Trophoblast cell (in vitro differentiated cells and primary cell): Measurements from ENCODE around the gene KCNAB3.

Source experiments
- DNase-seq, 2 donors: peaks; one replicate each; pipeline ENCODE4 v3.0.0-alpha.2; 2016
- H2AFZ ChIP-seq: 2 replicates; pipeline ENCODE4 v1.6.1; 2013; ENCODE audit warnings: low read length, moderate library complexity, mild to moderate bottlenecking; ENCODE audit not compliant: insufficient read depth, poor library complexity
- H2AK5ac ChIP-seq: 2 replicates; pipeline ENCODE4 v1.6.1; 2013; ENCODE audit warnings: mild to moderate bottlenecking, low read length
- H2BK120ac ChIP-seq: 2 replicates; pipeline ENCODE4 v1.6.1; 2013; ENCODE audit warnings: low read length, mild to moderate bottlenecking, moderate library complexity; ENCODE audit not compliant: insufficient read depth, poor library complexity
- H2BK12ac ChIP-seq: 2 replicates; pipeline ENCODE4 v1.6.1; 2013; ENCODE audit warnings: mild to moderate bottlenecking, low read length, moderate library complexity
- H2BK5ac ChIP-seq: 2 replicates; pipeline ENCODE4 v1.6.1; 2013; ENCODE audit warnings: low read length, low read depth, moderate library complexity, mild to moderate bottlenecking; ENCODE audit not compliant: poor library complexity
- H3K14ac ChIP-seq: 2 replicates; pipeline ENCODE4 v1.6.1; 2013; ENCODE audit warnings: mild to moderate bottlenecking, low read length
- H3K18ac ChIP-seq: 2 replicates; pipeline ENCODE4 v1.6.1; 2013; ENCODE audit warnings: mild to moderate bottlenecking, low read length
- H3K23ac ChIP-seq: 2 replicates; pipeline ENCODE4 v1.6.1; 2013; ENCODE audit warnings: low read length
- H3K27ac ChIP-seq: 2 replicates; pipeline ENCODE4 v1.5.1; 2013; ENCODE audit warnings: low read depth, mild to moderate bottlenecking, inconsistent platforms, low read length, moderate library complexity
- H3K27me3 ChIP-seq: 2 replicates; pipeline ENCODE4 v1.6.1; 2013; ENCODE audit warnings: inconsistent platforms, mild to moderate bottlenecking, low read length, moderate library complexity; ENCODE audit not compliant: insufficient read depth
- H3K36me3 ChIP-seq, 2 experiments: 1 replicate in 1 of 2; 2 replicates in 1 of 2; pipeline ENCODE4 v1.6.1; 2013; ENCODE audit warnings: low read length in 2 of 2, mild to moderate bottlenecking in 2 of 2, moderate library complexity in 1 of 2; ENCODE audit not compliant: insufficient read depth in 2 of 2, control insufficient read depth in 1 of 2
- H3K4ac ChIP-seq: 2 replicates; pipeline ENCODE4 v1.6.1; 2013; ENCODE audit warnings: low read depth, mild to moderate bottlenecking, low read length, moderate library complexity
- H3K4me1 ChIP-seq, 2 experiments: 1 replicate in 1 of 2; 2 replicates in 1 of 2; pipeline ENCODE4 v1.6.1; 2013; ENCODE audit warnings: low read length in 2 of 2, mild to moderate bottlenecking in 2 of 2, moderate library complexity in 1 of 2; ENCODE audit not compliant: insufficient read depth in 2 of 2, control insufficient read depth in 1 of 2
- H3K4me2 ChIP-seq: 2 replicates; pipeline ENCODE4 v1.6.1; 2013; ENCODE audit warnings: inconsistent platforms, mild to moderate bottlenecking, low read length, moderate library complexity
- H3K4me3 ChIP-seq: 2 replicates; pipeline ENCODE4 v1.5.1; 2013; ENCODE audit warnings: mild to moderate bottlenecking, low read depth, low read length, inconsistent platforms
- H3K79me1 ChIP-seq: one replicate; pipeline ENCODE4 v1.6.1; 2013; ENCODE audit warnings: low read length
- H3K79me2 ChIP-seq: 2 replicates; pipeline ENCODE4 v1.6.1; 2013; ENCODE audit warnings: low read length, mild to moderate bottlenecking; ENCODE audit not compliant: control insufficient read depth, insufficient read depth, poor library complexity
- H3K9ac ChIP-seq: 2 replicates; pipeline ENCODE4 v1.6.1; 2013; ENCODE audit warnings: mild to moderate bottlenecking, low read length
- H3K9me3 ChIP-seq: 2 replicates; pipeline ENCODE4 v1.6.1; 2013; ENCODE audit warnings: low read depth, mild to moderate bottlenecking, control low read depth, inconsistent platforms, low read length; ENCODE audit not compliant: insufficient read depth
- H4K12ac ChIP-seq: 2 replicates; pipeline ENCODE4 v1.6.1; 2013; ENCODE audit warnings: low read depth, mild to moderate bottlenecking, low read length, moderate library complexity
- H4K8ac ChIP-seq: 2 replicates; pipeline ENCODE4 v1.6.1; 2013; ENCODE audit warnings: low read depth, mild to moderate bottlenecking, low read length, moderate library complexity
- H4K91ac ChIP-seq: one replicate; pipeline ENCODE4 v1.6.1; 2013; ENCODE audit warnings: low read depth, mild to moderate bottlenecking, low read length, moderate library complexity
- WGBS: extraction: QIAGEN DNeasy Blood & Tissue Kit; methylation state at CpG from one replicate; pipeline ENCODE4 v1.1.7; 2013; ENCODE audit warnings: missing lambda C conversion rate; ENCODE audit not compliant: insufficient read length, insufficient coverage; ENCODE audit errors: extremely low coverage; 5-methylcytosine and 5-hydroxymethylcytosine counted together

KCNAB3 gene

DNA sequence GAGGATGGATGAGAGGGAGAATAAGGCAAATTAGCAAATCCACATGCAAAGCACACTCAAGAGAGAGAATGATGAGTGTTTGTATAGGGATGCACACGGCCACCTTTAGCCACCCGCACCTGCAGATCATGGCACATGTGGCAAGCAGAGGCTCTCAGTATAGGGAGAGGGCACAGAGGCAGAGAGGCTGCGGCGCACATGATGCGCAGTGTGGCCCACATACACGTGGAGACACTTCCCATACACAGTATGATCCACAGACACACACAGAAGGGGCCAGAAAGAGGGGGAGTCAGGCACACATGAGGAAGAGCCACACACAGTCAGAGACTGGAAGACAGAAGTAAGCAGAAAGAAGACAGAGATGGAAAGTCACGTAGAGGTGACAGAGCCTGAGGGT lies 47.6 kb downstream of the KCNAB3 start:
- H4K91ac ChIP-seq: no peak overlapping the region
- no peak overlapping the region for H2BK120ac ChIP-seq
- no peak overlapping the region for H3K18ac ChIP-seq
- no peak overlapping the region for H3K14ac ChIP-seq
- no peak overlapping the region for H2AK5ac ChIP-seq
- no peak overlapping the region for H2BK5ac ChIP-seq
- no peak overlapping the region for H3K9ac ChIP-seq
- no CpG with 5 or more reads among the region's 7 CpGs for WGBS
- no peaks in the 10 kb centered on the region for H3K9me3 ChIP-seq
- no peak overlapping the region for H4K12ac ChIP-seq
- H3K79me1 ChIP-seq: peaks cover 21% of the 10 kb centered on the region
- H3K79me2 ChIP-seq: peaks cover 6% of the 10 kb centered on the region
- H3K27ac ChIP-seq: no peak overlapping the region
- H3K4me1 ChIP-seq: peaks cover 4 to 9% of the 10 kb centered on the region in 2 experiments
- H3K4ac ChIP-seq: no peak overlapping the region
- peaks cover 8 to 18% of the 10 kb centered on the region in 2 experiments for H3K36me3 ChIP-seq
- no peak overlapping the region for H3K4me2 ChIP-seq
- no peaks in the 10 kb centered on the region for H3K27me3 ChIP-seq
- no peak overlapping the region for H2AFZ ChIP-seq
- no peak overlapping the region for H2BK12ac ChIP-seq
- no peak overlapping the region for H3K4me3 ChIP-seq
- no peak overlapping the region for H3K23ac ChIP-seq
- H4K8ac ChIP-seq: no peak overlapping the region
- DNase-seq: no peak

DNA sequence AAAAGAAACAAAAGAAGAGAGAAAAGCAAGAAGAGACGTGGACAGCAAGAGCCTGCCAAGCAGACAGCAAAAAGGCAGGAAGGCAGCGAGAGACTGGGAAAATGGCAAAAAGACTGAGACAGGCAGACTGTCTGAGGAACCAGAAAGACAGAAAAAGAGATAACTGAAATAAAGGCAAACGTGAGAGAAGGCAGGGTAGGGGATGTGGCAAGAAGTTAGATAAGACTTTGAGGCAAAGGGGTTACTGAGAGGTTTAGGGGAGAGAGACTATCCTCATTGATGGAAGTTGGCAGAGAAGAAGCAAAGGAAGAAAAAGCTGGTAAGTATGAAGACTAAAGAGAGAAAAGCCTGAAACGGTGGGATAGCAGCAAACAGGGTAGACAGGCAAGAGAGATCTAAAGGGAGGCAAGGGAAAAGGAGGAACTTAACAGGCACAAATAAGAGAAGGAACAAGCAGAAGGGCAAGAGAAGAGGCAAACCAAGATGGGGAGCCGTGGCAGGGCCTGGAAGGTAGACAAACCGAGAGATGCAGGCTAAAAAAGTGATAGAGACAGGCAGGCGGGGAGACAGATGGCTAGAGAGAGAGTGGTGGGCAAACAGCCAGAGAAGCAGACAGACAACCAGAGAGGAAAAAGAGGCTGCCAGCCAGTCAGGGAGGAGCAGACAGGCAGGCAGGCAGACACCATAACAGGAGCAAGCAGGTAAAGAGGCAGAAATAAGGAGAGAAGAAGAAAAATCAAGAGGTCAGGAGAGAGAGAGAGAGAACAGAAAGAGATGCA lies 48.2 kb downstream of the KCNAB3 start:
- Histone ChIP-seq H3K4me3 (no peak overlapping the region), H3K36me3 (peaks cover 8 to 18% of the 10 kb centered on the region in 2 experiments)
- WGBS: no CpG with 5 or more reads among the region's 7 CpGs

DNA sequence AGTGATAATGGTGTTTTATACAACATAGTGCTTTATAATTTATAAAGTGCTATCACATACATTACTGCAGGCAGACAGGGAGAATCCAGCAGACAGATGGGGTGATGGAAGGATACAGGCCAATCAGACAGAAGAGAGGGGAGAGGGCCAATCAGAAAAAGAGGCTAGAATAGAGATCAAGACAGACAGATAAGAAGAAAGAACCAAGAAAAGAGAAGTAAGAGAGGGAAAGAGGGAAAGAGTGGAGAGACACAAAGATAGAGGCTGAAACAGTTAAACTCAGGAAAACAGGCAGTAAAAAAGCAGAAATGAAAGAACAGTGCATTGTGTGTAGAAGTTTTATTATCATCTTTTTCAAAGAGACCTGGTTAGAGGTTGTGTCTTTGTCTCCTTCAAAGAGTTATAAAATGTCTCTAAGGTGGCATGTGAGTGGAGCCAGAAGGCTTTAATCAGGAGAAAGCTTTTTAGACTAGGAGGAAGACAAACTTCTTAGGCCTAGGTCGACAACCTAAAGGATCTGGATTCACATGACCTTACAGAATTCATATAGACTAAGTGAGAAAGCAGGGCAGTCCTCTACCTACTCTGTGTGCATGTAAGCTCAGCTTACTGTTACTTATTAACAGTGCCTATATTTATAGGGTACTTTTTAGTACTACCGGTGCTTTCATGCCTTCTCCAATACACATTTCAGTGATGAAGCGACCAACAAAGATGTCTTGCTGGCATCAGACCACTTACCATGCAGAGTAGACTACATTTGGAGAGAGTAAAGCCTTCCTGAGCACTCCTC lies 49.4 kb downstream of the KCNAB3 start:
- DNase-seq: no peak
- Histone ChIP-seq H2BK5ac (no peak overlapping the region), H3K18ac (no peak overlapping the region), H4K91ac (no peak overlapping the region), H3K4me3 (no peak overlapping the region), H3K4me2 (no peak overlapping the region), H2BK120ac (no peak overlapping the region), H3K4ac (no peak overlapping the region), H4K8ac (no peak overlapping the region), H3K36me3 (peaks cover 8 to 18% of the 10 kb centered on the region in 2 experiments), H2BK12ac (no peak overlapping the region), H3K4me1 (peaks cover 2 to 3% of the 10 kb centered on the region in 2 experiments), H3K79me2 (peaks cover 2% of the 10 kb centered on the region), H3K14ac (no peak overlapping the region), H3K27ac (no peak overlapping the region), H3K23ac (peak overlapping the region; percentile 73), H3K9ac (no peak overlapping the region), H3K27me3 (no peaks in the 10 kb centered on the region), H2AFZ (no peak overlapping the region), H2AK5ac (no peak overlapping the region), H3K79me1 (peaks cover 3% of the 10 kb centered on the region), H4K12ac (no peak overlapping the region), H3K9me3 (no peaks in the 10 kb centered on the region)
- WGBS: no CpG with 5 or more reads among the region's 3 CpGs

More for the DNA sequence above, 48.2 kb downstream of the KCNAB3 start:
- H4K91ac ChIP-seq: no peak overlapping the region
- H3K18ac ChIP-seq: no peak overlapping the region
- no peak overlapping the region for H3K14ac ChIP-seq
- no peaks in the 10 kb centered on the region for H3K27me3 ChIP-seq
- peaks cover 15% of the 10 kb centered on the region for H3K79me1 ChIP-seq
- H2AFZ ChIP-seq: no peak overlapping the region
- no peak overlapping the region for H3K4ac ChIP-seq
- DNase-seq: no peak
- no peaks in the 10 kb centered on the region for H3K9me3 ChIP-seq
- H2BK12ac ChIP-seq: no peak overlapping the region
- H3K4me1 ChIP-seq: peaks cover 4 to 7% of the 10 kb centered on the region in 2 experiments
- H2BK5ac ChIP-seq: no peak overlapping the region
- no peak overlapping the region for H4K8ac ChIP-seq
- H3K9ac ChIP-seq: no peak overlapping the region
- no peak overlapping the region for H4K12ac ChIP-seq
- H3K4me2 ChIP-seq: no peak overlapping the region
- H2AK5ac ChIP-seq: no peak overlapping the region
- H3K27ac ChIP-seq: no peak overlapping the region
- no peak overlapping the region for H3K23ac ChIP-seq
- H3K79me2 ChIP-seq: peaks cover 6% of the 10 kb centered on the region
- H2BK120ac ChIP-seq: no peak overlapping the region

DNA sequence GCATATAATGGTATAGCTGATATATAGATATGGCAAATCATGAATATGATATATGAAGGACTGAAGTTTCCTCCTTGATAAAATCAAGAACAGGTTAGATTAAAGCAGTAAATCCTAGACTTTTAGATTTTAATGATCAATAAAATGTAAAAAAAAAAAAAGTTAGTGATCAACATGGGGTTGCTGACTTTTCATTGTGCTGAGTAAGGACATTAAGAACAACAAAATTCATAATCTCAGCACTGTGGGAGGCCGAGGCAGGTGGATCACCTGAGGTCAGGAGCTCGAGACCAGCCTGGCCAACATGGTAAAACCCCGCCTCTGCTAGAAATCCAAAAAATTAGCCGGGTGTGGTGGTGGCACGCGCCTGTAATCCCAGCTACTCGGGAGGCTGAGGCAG lies 51.4 kb downstream of the KCNAB3 start:
- Histone ChIP-seq H2BK120ac (no peak overlapping the region), H3K4me2 (no peak overlapping the region), H2AFZ (no peak overlapping the region), H2AK5ac (no peak overlapping the region), H2BK5ac (no peak overlapping the region), H3K9me3 (no peaks in the 10 kb centered on the region), H3K79me1 (no peaks in the 10 kb centered on the region), H4K91ac (no peak overlapping the region), H3K27me3 (no peaks in the 10 kb centered on the region), H3K14ac (no peak overlapping the region), H4K8ac (no peak overlapping the region), H3K4me1 (peaks cover 2 to 3% of the 10 kb centered on the region in 2 experiments), H3K4me3 (no peak overlapping the region), H3K9ac (no peak overlapping the region), H3K27ac (no peak overlapping the region), H3K23ac (no peak overlapping the region), H3K18ac (no peak overlapping the region), H3K79me2 (no peaks in the 10 kb centered on the region), H4K12ac (no peak overlapping the region), H3K36me3 (peaks cover 8 to 20% of the 10 kb centered on the region in 2 experiments), H2BK12ac (no peak overlapping the region), H3K4ac (no peak overlapping the region)
- peak in 1 of 2 donors; percentile 24 for DNase-seq
- WGBS: no CpG with 5 or more reads among the region's 7 CpGs
